ENCODE data around the gene CFAP100.
A peak's percentile ranks its signal among the peaks of the same experiment; 100 is the strongest.

CFAP100 gene

GRCh38 chr3:126377211-126377610 lies 17.5 kb upstream of the CFAP100 start:
- no peak for DNase-seq

- no peak for DNase-seq
Measured at GRCh38 chr3:126378341-126378751, 16.4 kb upstream of the CFAP100 start.

- DNase-seq = no peak
Measured at GRCh38 chr3:126380011-126380768, 14.5 kb upstream of the CFAP100 start.

GRCh38 chr3:126381966-126382365 lies 12.7 kb upstream of the CFAP100 start:
- no peak for DNase-seq

- peak; percentile 79 to 84 for DNase-seq
Measured at GRCh38 chr3:126389112-126389793, 5.5 kb upstream of the CFAP100 start.

- DNase-seq = peak in 1 of 2 experiments; percentile 14
Measured at GRCh38 chr3:126389794-126390146, 4.9 kb upstream of the CFAP100 start.

GRCh38 chr3:126390201-126390600 lies 4.5 kb upstream of the CFAP100 start:
- DNase-seq = no peak

GRCh38 chr3:126390751-126391150 lies 4.0 kb upstream of the CFAP100 start:
- DNase-seq = no peak

- DNase-seq = no peak
Measured at GRCh38 chr3:126391631-126392030, 3.1 kb upstream of the CFAP100 start.

- no peak for DNase-seq
Measured at GRCh38 chr3:126392246-126392645, 2.5 kb upstream of the CFAP100 start.

- no peak for DNase-seq
Measured at GRCh38 chr3:126393563-126393962, 1.1 kb upstream of the CFAP100 start.

- no peak for DNase-seq
Measured at GRCh38 chr3:126394977-126395321, 240 bp downstream of the CFAP100 start.

- no peak for DNase-seq
Measured at GRCh38 chr3:126395846-126396513, 1.3 kb downstream of the CFAP100 start.

GRCh38 chr3:126396536-126396935 lies 1.8 kb downstream of the CFAP100 start:
- no peak for DNase-seq

GRCh38 chr3:126397610-126398422 lies 3.1 kb downstream of the CFAP100 start:
- DNase-seq = no peak

- no peak for DNase-seq
Measured at GRCh38 chr3:126398423-126399350, 4.0 kb downstream of the CFAP100 start.

GRCh38 chr3:126399351-126399735 lies 4.6 kb downstream of the CFAP100 start:
- no peak for DNase-seq

- DNase-seq = no peak
Measured at GRCh38 chr3:126399756-126400155, 5.0 kb downstream of the CFAP100 start.

GRCh38 chr3:126401611-126402160 lies 7.0 kb downstream of the CFAP100 start:
- DNase-seq = no peak

GRCh38 chr3:126402178-126402577 lies 7.5 kb downstream of the CFAP100 start:
- DNase-seq = no peak

- DNase-seq = no peak
Measured at GRCh38 chr3:126402666-126403302, 8.1 kb downstream of the CFAP100 start.
